ENCODE data around the gene CIAO3. TPM values are rescaled to one million over a fixed set of nuclear protein-coding genes. Genes with fewer than 3 reads are reported as not detected.

Gene CIAO3
- total RNA-seq, 2 donors from 2014 or later: 41.4 to 43.3 TPM

DNA sequence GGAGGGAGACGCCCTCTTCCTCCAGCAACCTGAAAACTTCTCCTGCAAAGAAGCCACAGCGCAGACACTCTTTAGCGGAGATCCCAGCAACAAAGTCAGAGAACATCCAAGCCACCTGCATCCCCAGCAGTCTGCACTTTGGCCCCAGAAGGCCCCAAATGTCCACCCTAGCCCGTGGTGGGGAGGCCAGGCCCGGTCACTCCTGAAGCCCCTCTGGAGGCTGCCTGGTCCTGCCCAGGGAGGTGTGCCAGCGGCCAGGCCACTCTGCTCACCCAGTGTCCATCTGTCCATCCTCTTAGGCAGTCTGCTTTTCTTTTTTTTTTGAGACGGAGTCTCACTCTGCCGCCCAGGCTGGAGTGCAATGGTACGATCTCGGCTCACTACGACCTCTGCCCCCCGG is 8.5 kb downstream of the CIAO3 start:
- no peaks in the 10 kb centered on the region for H3K27me3 Mint-ChIP-seq (ENCODE audit: insufficient read depth)
- Histone ChIP-seq H3K4me1 (ENCODE audit: control insufficient read depth, insufficient read depth, low read length) (peaks cover under 1% of the 10 kb centered on the region), H3K4me3 (ENCODE audit: low read length) (no peak overlapping the region), H3K36me3 (ENCODE audit: control insufficient read depth, insufficient read depth, low read length) (peaks cover 26% of the 10 kb centered on the region), H3K9ac (ENCODE audit: extremely low read depth, low read length, poor library complexity, severe bottlenecking) (no peak overlapping the region), H3K27ac (ENCODE audit: low read depth, low read length) (no peak overlapping the region), H3K9me3 (ENCODE audit: control insufficient read depth, low read length) (no peaks in the 10 kb centered on the region), H3K27me3 (ENCODE audit: control insufficient read depth, insufficient read depth, low read length, poor library complexity, severe bottlenecking) (peaks cover 5% of the 10 kb centered on the region)
- TF ChIP-seq, protein P1, sequence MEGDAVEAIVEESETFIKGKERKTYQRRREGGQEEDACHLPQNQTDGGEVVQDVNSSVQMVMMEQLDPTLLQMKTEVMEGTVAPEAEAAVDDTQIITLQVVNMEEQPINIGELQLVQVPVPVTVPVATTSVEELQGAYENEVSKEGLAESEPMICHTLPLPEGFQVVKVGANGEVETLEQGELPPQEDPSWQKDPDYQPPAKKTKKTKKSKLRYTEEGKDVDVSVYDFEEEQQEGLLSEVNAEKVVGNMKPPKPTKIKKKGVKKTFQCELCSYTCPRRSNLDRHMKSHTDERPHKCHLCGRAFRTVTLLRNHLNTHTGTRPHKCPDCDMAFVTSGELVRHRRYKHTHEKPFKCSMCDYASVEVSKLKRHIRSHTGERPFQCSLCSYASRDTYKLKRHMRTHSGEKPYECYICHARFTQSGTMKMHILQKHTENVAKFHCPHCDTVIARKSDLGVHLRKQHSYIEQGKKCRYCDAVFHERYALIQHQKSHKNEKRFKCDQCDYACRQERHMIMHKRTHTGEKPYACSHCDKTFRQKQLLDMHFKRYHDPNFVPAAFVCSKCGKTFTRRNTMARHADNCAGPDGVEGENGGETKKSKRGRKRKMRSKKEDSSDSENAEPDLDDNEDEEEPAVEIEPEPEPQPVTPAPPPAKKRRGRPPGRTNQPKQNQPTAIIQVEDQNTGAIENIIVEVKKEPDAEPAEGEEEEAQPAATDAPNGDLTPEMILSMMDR (conservative IDR thresholded peaks at IDR 0.05): no peak
- peaks cover 20% of the 10 kb centered on the region for H3K36me3 Mint-ChIP-seq (ENCODE audit: low read depth)
- WGBS, 2 experiments (ENCODE audit: insufficient coverage in 1 of 2, insufficient read length in 1 of 2): 95 to 96% methylated on average over 9 to 12 of the region's 12 CpGs
- H3K4me3 Mint-ChIP-seq: no peak overlapping the region
- no peaks in the 10 kb centered on the region for H3K9me3 Mint-ChIP-seq
- no peak for DNase-seq
- no peaks in the 10 kb centered on the region for H3K4me1 Mint-ChIP-seq
- no peak overlapping the region for H3K27ac Mint-ChIP-seq

DNA sequence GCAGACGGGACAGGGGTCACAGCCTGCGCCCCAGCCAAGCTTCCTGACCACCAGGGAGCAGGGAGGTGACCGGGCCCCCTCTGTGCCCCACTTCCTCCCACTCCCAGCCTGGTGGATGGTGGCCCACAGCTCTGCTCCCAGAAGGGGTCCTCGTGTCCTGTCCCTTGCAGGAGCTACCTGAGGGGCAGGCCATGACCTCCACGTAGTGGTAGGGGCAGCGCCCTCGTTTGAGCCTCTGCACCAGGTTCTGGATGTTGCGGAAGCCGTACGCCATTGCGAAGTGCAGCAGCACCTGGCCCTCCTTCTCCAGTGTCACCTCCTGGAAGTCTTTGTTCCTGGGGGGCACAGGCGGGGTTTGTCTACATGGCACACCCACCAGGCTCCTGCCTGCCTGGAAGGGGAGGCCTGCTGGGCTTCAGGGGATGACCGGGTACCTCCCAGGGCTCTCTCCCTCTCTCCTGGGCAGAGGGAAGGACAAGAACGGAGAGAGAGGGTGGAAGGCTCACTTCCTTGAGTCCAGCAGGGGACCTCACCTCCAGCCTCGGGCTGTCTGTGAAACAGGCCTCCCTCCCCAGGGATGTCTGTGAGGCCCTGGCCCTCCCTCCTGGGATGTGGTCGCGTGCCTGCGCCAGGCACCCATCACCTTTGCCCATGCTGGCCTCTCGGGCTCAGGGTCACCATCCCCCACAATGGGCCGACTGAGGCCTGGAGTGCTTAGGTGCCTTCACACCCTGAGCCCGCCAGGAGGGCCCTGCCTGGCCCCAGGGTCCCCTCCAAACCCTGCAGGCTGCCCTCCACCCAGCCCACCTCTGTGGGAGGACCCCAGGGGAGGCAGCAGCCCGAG is 9.9 kb downstream of the CIAO3 start:
- WGBS, 2 experiments (ENCODE audit: insufficient coverage in 1 of 2, insufficient read length in 1 of 2): 88 to 89% methylated on average over 18 to 22 of the region's 22 CpGs
- H3K9me3 ChIP-seq (ENCODE audit: control insufficient read depth, low read length): no peaks in the 10 kb centered on the region
- Mint-ChIP-seq H3K27ac (no peak overlapping the region), H3K4me3 (no peak overlapping the region), H3K9me3 (no peaks in the 10 kb centered on the region), H3K4me1 (no peaks in the 10 kb centered on the region), H3K27me3 (ENCODE audit: insufficient read depth) (peaks cover 6% of the 10 kb centered on the region), H3K36me3 (ENCODE audit: low read depth) (peaks cover 16% of the 10 kb centered on the region)
- no peak overlapping the region for H3K9ac ChIP-seq (ENCODE audit: extremely low read depth, low read length, poor library complexity, severe bottlenecking)
- peaks cover 15% of the 10 kb centered on the region for H3K27me3 ChIP-seq (ENCODE audit: control insufficient read depth, insufficient read depth, low read length, poor library complexity, severe bottlenecking)
- TF ChIP-seq, protein P1 (conservative IDR thresholded peaks at IDR 0.05): no peak
- H3K36me3 ChIP-seq (ENCODE audit: control insufficient read depth, insufficient read depth, low read length): peaks cover 15% of the 10 kb centered on the region
- no peak overlapping the region for H3K27ac ChIP-seq (ENCODE audit: low read depth, low read length)
- no peak for DNase-seq
- peaks cover 3% of the 10 kb centered on the region for H3K4me1 ChIP-seq (ENCODE audit: control insufficient read depth, insufficient read depth, low read length)
- no peak overlapping the region for H3K4me3 ChIP-seq (ENCODE audit: low read length)

DNA sequence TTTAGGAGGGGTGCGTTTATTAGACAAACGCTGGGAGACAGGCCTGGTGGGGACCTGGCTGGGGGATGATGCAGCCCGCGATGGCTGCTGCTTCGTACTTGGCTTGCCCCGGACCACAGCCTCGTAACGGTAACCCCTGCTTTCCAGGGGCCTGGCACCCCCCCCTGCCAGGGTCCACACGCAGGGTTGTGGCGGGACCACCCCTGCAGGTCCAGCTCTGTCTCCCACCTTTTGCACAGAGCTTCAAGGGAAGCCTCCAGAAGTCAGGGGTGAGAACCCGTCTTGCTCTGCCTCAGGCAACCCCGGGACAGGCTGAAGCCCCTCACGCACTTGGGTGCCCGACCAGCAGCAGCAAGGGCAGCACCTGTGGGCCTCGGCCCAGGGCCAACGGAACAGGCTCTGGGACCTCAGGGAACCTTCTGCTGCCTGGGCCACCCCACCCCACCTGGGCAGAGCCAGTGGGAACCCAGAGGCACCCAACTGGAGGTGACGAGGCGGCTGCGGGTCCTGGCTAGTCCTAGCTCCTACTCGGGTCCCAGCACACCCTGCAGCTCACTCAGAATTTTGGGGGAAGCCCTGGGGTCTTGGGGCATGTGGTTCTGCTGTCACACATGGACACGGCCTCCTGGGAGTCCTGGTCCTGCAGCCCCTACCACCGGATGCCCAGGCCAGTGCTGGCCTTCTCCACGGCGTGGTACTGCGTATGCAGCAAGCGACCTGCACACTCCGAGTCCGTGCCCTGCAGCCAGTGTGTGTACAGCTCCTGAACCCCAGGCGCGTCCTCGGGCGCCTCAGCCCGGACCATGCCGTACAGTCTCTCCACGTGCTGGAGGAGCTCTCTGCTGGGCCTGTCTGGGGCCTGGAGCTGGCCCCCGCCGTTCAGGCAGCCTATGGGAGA is 10.8 kb downstream of the CIAO3 start:
- H3K4me3 Mint-ChIP-seq: no peak overlapping the region
- TF ChIP-seq, protein P1 (conservative IDR thresholded peaks at IDR 0.05): no peak
- Histone ChIP-seq H3K9me3 (ENCODE audit: control insufficient read depth, low read length) (no peaks in the 10 kb centered on the region), H3K4me3 (ENCODE audit: low read length) (no peak overlapping the region), H3K27me3 (ENCODE audit: control insufficient read depth, insufficient read depth, low read length, poor library complexity, severe bottlenecking) (peaks cover 19% of the 10 kb centered on the region), H3K4me1 (ENCODE audit: control insufficient read depth, insufficient read depth, low read length) (peaks cover 3% of the 10 kb centered on the region), H3K9ac (ENCODE audit: extremely low read depth, low read length, poor library complexity, severe bottlenecking) (no peak overlapping the region), H3K27ac (ENCODE audit: low read depth, low read length) (no peak overlapping the region), H3K36me3 (ENCODE audit: control insufficient read depth, insufficient read depth, low read length) (peaks cover 10% of the 10 kb centered on the region)
- no peak overlapping the region for H3K27ac Mint-ChIP-seq
- peaks cover 14% of the 10 kb centered on the region for H3K27me3 Mint-ChIP-seq (ENCODE audit: insufficient read depth)
- H3K9me3 Mint-ChIP-seq: no peaks in the 10 kb centered on the region
- no peak for DNase-seq
- peaks cover 9% of the 10 kb centered on the region for H3K36me3 Mint-ChIP-seq (ENCODE audit: low read depth)
- 94 to 97% methylated on average over 24 to 37 of the region's 37 CpGs for WGBS, 2 experiments (ENCODE audit: insufficient coverage in 1 of 2, insufficient read length in 1 of 2)
- no peaks in the 10 kb centered on the region for H3K4me1 Mint-ChIP-seq
